HT1080 (cell line): ENCODE results near the gene ARL2. TPM values are rescaled to one million over a fixed set of nuclear protein-coding genes. Genes with fewer than 3 reads are reported as not detected.
A peak's percentile ranks its signal among the peaks of the same experiment; 100 is the strongest.

Source experiments
- DNase-seq: peaks from one replicate; pipeline ENCODE4 v3.0.0-alpha.2; 2015; ENCODE audit warnings: low read depth
- total RNA-seq: library from RNA; depleted of rRNA; stranded (reverse); fragments of >200 nt; shearing (Covaris generic); gene quantifications from 2 replicates; pipeline ENCODE4 v1.2.3, GENCODE V29; 2014

The ARL2 gene
- total RNA-seq, 1 experiment from 2014 or later, result 263 TPM

DNA sequence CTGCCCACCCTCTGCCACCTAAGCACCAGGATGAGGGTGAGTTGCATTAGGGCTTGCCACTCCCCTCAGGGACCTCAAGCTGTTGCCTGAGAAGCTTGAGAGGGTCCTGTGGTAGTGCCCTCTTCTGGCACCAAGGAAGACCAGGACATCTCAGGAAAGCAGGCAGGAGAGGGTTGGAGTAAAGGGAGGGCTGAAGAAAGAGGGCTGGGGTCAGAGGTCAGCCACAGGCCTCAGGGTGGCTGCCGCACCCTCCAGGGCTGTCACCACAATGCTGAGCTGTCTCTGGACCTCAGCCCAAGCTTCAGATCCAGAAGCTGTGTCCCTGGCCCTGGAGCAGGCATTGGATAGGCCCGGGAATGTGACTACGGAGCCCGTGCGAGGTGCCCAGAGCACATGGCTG is 31.1 kb downstream of the ARL2 start:
- DNase-seq, result no peak

DNA sequence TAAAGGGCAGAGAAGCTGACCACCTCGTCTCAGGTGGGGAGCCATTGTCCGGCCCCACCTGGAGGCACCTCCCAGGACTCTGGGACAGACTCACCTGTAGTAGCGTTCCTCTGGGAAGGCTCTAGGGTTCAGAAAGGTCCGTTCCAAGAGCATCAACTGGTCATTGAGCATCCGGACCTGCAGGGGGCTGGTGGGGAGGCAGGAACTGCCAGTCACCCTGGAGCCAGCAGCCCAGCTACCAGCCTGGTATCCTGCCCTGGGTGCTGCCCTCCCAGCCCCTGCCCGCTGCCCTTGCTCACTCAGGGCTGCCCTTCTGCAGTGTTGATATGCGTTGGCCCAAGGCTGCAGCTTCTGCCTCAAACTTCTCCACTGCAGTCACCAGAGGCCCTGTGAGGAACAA is 31.8 kb downstream of the ARL2 start:
- DNase-seq, result no peak

DNA sequence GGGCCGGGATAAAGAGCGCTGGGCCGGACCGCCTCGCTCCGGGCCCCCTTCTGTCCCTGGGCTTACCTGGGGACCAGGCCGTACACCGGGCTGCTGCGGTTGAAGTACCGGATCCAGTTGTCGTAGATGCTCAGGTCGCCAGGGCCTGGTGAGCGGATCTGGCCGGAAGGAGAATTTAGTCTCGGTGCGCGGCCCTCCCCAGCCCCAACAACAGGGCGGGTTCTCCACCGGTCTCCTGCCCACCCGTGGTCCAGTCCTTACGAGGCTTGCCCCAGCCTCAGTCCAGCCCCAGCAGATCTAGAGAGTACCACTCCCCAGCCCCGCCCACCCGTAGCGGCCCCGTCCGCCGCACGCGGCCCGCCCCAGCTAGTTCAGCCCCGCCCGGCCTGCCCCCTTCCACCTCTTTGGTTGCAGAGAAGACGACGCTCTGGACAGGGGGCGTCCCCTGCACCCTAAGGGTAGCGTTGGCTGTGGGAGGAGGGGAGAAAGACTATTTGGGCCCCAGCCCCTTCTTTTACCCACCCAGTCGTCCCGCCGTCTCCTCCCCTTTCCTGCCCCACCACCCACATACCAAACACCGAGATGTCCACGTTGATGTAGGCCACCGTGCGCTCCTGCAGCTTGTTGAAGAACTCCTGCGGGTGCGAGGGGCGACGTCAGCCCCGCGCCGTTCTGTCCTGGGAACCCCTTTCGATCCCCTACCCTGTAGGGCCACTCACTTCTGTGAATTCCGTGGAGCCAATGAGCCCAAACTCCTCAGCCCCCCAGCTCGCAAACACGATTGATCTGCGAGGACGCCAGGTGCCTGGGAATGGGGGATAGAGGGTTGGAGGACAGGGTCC is 33.8 kb downstream of the ARL2 start:
- DNase-seq, result no peak

DNA sequence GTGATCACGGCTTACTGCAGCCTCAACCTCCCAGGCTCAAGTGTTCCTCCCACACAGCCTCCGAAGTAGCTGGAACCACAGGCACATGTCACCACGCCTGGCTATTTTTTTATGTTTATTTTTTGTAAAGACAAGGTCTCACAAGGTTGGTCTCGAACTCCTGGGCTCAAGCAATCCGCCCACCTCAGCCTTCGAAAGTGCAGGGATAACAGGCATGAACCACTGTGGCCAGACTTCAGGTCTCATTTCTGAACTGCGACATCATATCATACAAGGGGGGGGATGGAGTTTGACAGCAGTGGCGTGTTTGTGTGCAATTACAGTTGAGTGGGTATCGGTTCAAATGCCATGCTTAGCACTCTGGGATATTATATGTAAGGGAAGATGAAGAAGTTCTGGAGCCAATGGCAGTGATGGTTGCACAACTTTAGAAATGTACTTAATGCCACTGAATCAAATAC is 37.5 kb downstream of the ARL2 start:
- peak; percentile 25 for DNase-seq

DNA sequence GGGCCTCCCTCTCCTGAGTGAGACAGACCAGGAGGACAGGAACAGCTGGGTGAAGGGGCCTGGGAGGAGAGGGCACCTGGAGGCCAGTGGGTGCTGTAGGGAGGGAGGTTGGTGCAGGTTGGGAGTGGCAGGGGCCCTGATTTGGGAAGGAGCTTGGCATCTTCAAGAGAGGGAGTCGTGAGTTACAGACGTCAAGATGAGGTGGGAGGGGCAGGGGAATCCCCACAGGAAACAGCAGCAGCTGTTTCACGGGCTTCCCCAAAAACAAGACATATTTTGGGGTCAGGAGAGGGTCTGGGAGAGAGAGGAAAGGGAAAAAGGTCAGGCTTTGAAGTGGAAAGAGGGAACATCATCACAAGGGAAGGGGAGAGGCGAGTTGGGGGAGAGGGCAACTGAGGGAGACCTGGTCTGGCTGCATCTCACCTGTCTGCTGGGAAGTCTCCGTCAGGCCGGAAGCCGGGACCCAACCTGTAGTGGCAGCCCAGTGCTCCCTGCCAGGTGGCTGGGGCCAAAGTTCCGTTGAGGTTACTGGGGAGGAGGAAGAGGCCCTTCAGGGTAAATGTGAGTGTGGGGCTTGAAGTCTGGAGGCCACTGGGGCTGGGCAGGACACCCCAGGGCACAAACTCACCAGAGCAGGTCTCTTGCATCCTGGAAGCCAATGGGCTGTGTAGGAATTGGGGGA is 40.0 kb downstream of the ARL2 start:
- no peak for DNase-seq

DNA sequence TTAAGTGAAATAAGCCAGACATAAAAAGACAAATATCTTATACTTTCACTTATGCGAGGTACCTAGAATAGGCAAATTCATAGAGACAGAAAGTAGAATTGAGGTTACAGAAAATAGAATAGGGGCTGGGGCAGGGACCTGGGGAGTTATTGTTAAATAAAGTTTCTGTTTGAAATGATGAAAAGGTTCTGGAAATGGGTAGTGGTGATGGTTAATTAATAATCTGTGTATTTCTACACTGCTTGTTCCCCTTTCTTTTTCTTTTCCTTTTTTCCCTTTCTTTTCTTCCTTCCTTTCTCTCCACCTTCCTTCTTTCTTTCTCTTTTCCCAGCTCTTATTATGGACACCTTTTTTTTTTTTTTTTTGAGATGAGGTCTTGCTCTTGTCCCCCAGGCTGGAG is 41.6 kb downstream of the ARL2 start:
- no peak for DNase-seq

DNA sequence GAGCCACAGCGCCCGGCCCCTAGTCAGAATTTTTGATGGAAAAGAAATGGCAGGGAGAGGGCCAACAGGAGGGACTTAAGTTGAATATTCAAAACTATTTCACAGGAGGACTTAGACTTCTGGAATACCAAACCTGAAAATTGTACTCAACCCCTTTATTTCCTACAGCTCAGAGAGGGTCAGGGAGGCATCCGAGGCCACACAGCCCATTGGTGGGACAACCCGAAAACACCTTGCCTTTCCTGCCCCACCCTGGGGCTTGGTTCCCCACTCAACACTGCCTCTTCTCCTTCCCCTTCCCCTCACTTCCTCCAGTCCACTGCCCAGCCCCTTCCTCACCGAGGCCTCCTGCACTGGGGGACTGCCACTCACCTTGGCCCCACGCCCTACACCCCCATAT is 43.0 kb downstream of the ARL2 start:
- no peak for DNase-seq

DNA sequence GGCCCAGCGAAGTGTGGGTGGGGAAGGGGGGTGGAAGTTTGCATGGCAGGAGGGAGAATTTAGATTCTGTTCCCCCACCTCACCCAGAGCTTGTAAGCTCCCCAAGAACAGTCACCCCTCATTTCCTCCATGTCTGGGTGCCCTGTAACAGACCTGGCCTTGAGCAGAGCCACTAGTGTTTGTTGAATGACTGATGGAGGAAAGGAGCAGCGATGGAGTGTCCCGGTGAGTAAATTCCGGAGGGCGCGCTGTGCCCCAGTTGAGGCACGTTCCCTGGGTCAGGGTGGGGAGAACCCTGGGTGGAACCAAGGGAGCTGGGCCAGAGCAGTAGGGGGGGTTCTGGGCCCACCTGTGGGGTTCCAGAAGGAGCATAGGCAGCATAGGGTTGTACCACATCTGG is 43.6 kb downstream of the ARL2 start:
- no peak for DNase-seq

DNA sequence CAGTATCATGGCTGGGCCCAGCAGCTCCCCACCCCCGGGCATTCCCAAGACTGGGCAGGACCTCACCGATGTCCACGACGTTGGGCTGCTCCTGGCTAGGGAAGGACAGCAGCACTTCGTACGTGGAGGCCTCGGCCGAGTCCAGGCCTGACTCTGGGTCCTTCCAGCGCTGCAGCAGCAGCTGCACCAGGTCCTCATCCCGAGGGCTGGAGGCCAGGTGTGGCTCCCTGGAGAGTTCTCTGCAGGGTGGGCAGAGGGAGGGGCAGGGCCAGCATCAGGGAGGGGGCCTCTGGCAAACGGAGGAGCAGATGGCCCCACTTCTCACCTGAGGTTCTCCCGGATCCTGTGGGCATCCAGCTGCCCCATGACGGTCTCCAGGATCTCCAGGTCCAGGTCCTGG is 44.1 kb downstream of the ARL2 start:
- no peak for DNase-seq

DNA sequence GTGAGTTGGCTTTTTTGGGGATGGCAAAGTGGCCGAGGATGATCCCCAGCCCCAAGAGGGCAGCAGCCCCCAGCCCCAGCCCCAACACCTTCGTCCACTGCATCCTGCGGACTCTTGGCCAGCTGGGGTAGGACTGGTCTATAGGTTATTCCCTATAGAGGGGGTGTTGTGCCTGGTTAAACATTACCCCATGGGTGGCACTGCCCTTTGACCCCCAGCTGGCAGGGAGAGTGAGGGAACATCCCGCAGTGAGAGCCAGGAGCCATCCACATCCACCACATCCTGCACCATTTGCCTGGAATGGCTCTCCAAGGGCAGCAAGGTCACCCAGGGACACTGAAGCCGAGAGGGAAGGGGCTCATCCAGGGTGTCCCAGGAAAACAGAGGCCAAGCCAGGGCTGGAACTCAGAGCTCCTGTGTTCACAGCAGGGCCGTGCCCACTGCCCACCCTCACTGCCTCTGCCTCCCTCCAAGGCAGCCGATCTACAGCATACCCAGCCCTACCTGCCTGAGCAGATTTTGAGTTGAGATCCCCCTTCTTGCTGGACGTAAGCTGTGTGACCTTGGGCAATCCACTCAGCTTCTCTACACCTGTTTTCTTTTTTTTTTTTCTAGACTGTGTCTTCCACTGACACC is 44.6 kb downstream of the ARL2 start, which contains the start of gene NAALADL1:
Gene NAALADL1 (minus strand): TSS at position 135 of the 636 bp plus-strand sequence. CDS start 32 bp downstream, at position 103.
- DNase-seq, result no peak

DNA sequence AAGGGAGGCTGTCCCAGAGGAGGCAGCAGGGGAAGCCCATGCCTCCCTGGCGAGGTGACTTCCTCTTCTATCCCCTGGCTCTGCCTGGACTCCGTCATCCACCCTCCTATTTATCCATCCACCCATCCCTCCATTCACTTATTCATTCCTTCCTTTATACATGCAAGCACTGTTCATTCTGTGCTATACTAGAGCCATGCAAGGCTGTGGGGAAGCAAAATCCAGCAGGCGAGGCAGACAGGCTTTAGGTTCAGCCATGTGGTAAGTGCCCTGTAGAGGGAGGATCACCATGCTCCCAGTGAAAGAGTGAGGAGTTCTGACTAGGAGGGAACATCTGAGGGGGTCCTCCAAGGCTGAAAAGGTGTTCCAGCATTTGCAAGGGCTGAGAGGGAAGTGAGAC is 45.6 kb downstream of the ARL2 start:
- no peak for DNase-seq

DNA sequence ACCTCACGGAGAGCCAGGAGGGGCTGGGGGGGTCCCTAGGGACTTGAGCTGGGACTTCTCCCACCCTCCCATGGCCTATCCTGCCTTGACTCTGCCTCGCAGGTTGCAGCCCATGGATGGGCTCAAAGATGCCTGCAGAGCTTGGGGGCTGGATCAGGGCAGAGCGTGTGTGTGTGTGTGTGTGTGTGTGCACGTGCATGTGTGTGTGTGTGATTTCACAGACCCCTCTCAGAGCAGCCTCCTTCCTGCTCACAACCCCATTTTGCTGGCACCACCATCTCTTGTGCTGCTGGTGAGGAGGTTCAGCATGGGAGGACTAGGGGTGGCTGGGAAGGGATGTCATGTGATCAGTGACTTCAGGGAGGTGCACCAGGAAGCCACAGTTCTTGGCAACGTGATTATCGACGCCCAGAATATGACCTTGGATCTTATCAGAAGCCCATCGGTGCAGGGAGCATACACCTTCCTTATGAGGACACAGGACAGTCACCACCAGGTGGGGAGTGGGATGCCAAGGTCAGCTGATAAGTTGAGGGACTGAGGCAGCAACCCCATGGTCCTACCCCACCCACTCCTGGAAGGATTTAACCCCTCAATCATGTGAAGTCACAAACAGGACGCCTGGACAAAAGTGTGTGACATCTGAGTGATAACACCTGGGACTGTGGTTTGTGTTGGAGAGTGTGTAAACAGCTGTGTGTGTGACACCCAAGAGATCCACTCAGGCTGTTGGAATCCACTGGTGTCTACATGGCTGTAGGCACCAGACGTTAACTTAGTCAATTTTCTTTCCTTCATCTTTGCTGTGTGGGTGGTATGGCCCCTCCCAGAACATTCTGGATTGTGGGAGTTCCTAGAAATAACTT is 46.2 kb downstream of the ARL2 start:
- DNase-seq, result no peak

DNA sequence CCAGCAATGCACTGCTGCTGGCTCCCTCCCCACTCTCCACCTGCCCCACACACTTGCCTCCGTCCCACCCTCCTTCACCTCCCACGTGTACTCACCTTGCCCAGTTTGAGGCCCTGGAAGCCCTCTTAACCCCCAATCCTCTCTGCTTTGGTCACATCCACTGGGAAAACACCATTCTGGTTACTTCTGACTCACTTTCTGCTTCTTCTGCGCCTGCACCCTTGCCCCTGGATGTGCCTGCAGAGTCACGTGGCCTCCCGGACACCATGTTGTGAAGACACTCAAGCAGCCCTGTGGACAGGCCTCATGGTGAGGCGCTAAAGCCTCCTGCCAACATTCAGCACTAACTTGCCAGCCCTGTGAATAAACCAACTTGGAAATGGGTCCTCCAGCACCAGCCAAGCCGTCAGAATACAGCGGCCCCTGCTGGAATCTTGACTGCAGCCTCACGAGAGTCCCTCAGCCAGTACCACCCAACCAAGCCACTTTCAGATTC is 47.0 kb downstream of the ARL2 start:
- peak; percentile 32 for DNase-seq

DNA sequence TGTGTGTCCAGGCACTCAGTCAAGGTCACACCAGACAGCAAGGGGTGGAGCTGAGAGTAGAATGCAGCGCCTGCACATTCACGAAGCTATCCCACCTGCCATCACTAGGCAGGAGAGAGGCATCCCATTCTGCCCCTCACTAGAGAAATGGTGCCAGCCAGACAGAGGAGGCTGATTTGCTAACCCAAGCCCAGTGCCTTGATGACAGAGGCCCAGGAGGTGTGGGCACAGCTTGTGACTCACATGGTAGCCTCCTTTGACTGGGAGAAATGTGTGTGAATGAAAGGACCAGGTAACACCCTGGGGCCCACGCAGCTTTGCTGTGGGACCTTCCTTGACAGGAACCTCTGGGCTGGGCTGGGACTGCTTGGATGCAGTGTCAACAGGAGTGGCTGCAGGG is 49.6 kb downstream of the ARL2 start:
- DNase-seq, result no peak

DNA sequence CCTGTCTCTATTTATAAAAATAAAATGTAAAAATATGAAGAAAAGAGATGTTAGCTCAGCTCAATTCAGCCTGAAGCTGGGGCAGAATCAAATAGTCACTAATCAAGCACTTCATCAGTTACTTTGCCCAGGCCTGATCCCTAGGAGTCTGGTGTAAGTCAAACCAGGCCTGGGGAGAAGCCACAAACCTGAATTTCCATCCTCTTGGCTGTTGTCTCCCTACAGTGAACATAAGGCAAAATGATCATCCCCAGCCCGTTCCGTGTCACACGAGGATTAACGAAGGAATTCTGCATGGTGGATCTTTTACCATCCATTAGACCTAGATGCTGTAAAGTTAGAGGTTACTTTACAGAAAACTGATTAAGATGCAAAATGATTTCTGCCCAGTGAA is 50.9 kb downstream of the ARL2 start:
- DNase-seq, result no peak

DNA sequence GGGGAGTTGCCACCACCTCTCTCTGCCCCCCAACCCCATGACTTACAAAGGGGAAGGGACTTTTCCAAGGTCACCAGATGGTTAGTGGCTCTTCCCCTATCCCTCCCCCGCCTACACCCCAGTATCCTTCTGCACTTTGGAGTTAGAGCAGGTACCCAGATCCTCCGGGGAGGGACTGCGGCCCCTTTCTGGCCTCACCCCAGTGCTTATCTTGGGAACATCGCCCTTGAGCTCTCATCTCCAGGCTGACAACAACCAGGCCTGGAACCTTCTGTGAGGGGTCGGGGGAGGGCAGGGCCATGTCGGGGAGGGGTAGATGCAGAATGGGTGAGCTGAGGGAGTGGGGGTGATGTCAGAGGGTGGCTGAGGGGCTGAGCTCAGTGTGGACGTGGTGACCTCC is 51.9 kb downstream of the ARL2 start:
- DNase-seq, result no peak

DNA sequence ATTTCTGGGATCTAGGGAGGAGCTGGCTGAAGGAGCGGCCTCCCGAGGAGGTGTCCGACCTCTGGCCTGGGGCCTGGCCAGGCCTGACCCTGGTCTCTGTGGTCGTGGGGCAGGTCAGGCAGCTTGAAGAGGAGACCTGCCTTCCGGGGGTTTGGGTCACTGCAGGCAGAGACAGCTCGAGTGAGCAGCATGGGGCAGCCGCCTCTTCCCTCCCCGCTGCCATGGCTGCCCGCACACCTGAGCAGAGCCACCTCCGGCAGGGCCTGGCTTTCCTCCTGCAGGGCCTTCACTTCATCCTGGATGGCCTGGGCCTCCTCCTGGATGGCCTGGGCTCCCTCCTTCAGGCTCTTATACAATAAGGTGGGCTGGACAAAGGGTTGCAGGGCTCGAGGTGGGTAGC is 52.4 kb downstream of the ARL2 start:
- no peak for DNase-seq

DNA sequence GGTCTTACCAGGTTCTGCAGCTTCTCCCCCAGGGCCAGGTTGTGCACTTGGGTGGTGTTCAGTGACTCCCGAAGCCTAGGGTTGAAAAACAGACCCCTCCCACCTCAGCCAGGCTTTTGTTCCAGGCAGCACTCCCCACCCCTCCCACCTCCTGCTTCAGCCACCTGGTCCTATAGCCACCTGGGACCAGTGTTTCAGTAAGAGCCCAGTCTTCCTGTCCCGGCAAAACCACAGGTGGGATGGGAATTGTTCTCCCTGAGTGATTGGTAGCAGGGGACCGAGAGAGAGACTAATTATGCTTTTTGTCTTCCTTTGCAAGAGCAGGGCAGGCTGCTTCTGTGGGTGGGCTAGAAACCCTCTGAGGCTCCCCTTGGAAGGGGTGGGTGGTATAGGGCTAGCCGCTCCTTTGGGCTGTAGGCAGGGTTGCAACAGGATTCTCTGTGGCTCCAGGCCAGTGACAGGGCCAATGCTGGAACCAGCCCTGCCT is 52.9 kb downstream of the ARL2 start:
- no peak for DNase-seq

DNA sequence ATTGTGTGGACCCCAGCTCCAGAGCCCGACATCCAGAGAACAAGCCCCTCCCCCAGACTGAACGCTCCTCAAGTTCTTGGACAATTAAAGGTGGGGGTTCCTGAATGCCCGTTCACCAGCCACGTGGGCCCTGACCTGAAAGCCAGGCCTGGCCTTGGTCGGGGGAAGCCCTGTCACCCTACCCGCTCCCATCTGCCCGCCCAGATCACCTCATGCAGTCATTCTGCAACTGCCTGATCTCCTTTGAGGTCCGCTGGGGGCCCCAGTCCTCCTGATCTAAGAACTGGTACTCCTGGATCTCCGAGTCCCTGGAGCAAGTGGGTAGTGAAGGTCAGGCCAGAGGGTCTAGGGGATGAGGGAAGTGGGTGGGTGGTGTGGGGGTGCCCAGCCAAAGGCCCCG is 53.5 kb downstream of the ARL2 start:
- no peak for DNase-seq

DNA sequence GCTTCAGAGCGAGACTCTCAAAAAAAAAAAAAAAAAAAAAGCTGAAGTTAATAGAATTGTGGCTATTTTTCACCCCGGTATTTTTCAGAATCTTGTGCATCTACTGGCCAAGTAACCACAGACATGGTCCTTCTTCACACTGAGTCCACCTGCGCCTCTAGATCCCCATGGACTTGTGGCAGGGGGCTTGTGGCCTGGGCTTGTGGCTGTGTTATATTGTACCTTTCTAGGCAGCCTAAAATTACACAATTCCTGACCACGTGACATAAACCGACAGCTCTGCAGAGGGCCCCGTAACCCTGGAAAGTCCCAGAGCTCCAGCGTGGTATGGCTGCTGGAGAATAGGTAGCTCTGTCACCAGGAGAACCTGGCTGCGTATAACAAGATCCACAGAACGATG is 55.3 kb downstream of the ARL2 start:
- no peak for DNase-seq
